GM23248 (cell line): ENCODE data around the gene SCN3A. TPM values are rescaled to one million over a fixed set of nuclear protein-coding genes. Genes with fewer than 3 reads are reported as not detected.

Experiments
- DNase-seq: peaks from one replicate; pipeline ENCODE4 v3.0.0-alpha.2; 2015
- H2AFZ ChIP-seq: fragments of 200-600 bp; sonication (generic); 2 replicates; pipeline ENCODE4 v1.6.1; 2016; ENCODE audit warnings: antibody characterized with exemption
- H3F3A ChIP-seq: fragments of 200-600 bp; sonication (generic); 2 replicates; pipeline ENCODE4 v1.6.1; 2016; ENCODE audit warnings: mild to moderate bottlenecking, antibody characterized with exemption, mixed run types; ENCODE audit not compliant: insufficient read depth
- H3K27ac ChIP-seq: fragments of 200-600 bp; sonication (generic); 2 replicates; pipeline ENCODE4 v1.5.1; 2016; ENCODE audit warnings: mild to moderate bottlenecking
- H3K27me3 ChIP-seq: fragments of 200-600 bp; sonication (generic); replicated peaks from 2 replicates; pipeline ENCODE4 v1.6.1; 2016; ENCODE audit warnings: mild to moderate bottlenecking; ENCODE audit not compliant: insufficient read depth
- H3K36me3 ChIP-seq: fragments of 200-600 bp; sonication (generic); 2 replicates; pipeline ENCODE4 v1.6.1; 2016; ENCODE audit warnings: low read depth, mild to moderate bottlenecking
- H3K4me1 ChIP-seq: fragments of 200-600 bp; sonication (generic); 2 replicates; pipeline ENCODE4 v1.6.1; 2016; ENCODE audit warnings: mild to moderate bottlenecking; ENCODE audit not compliant: insufficient read depth
- H3K4me2 ChIP-seq: fragments of 200-600 bp; sonication (generic); one replicate; pipeline ENCODE4 v1.6.1; 2016; ENCODE audit warnings: mild to moderate bottlenecking; ENCODE audit not compliant: unreplicated experiment
- H3K4me3 ChIP-seq: fragments of 200-600 bp; sonication (generic); 2 replicates; pipeline ENCODE4 v1.5.1; 2016; ENCODE audit warnings: mild to moderate bottlenecking
- H3K79me2 ChIP-seq: fragments of 200-600 bp; sonication (generic); 2 replicates; pipeline ENCODE4 v1.6.1; 2016; ENCODE audit warnings: mild to moderate bottlenecking; ENCODE audit not compliant: insufficient read depth
- H3K9ac ChIP-seq: fragments of 200-600 bp; sonication (generic); 2 replicates; pipeline ENCODE4 v1.6.1; 2016; ENCODE audit warnings: mild to moderate bottlenecking
- H3K9me2 ChIP-seq: fragments of 200-600 bp; sonication (generic); 2 replicates; pipeline ENCODE4 v1.6.1; 2016; ENCODE audit warnings: mixed run types, mild to moderate bottlenecking, moderate library complexity; ENCODE audit not compliant: insufficient read depth
- H3K9me3 ChIP-seq: fragments of 200-600 bp; sonication (generic); one replicate; pipeline ENCODE4 v1.6.1; 2017; ENCODE audit warnings: low read depth
- H4K20me1 ChIP-seq: fragments of 200-600 bp; sonication (generic); 2 replicates; pipeline ENCODE4 v1.6.0; 2016; ENCODE audit not compliant: insufficient read depth
- EZH2 ChIP-seq: fragments of 200-600 bp; sonication (generic); IDR thresholded peaks from 2 replicates; pipeline ENCODE4 v1.6.1; 2018; ENCODE audit warnings: antibody characterized with exemption, mild to moderate bottlenecking; ENCODE audit not compliant: insufficient read depth, poor library complexity, severe bottlenecking
- EZH2phosphoT487 ChIP-seq: fragments of 200-600 bp; sonication (generic); IDR thresholded peaks from 2 replicates; pipeline ENCODE4 v1.6.1; 2018; ENCODE audit warnings: antibody characterized with exemption, moderate library complexity, mild to moderate bottlenecking, low read depth; ENCODE audit not compliant: insufficient read depth
- WGBS, 2 experiments: methylation state at CpG; one replicate each; pipeline ENCODE4 v1.1.6; 2015 to 2017; ENCODE audit warnings: low lambda C conversion rate in 2 of 2, low coverage in 1 of 2; ENCODE audit errors: missing lambda C conversion rate in 2 of 2; 5-methylcytosine and 5-hydroxymethylcytosine counted together
- in situ Hi-C: fragments of 300-500 bp; cut with MboI; formaldehyde crosslinking; loops from 2 replicates; pipeline ENCODE4 v1.15.0; 2020
- polyA plus RNA-seq: library from polyadenylated mRNA; unstranded; fragments of >200 nt; fragmentation: Nextera tagmentation; extraction: Ambion mirVana; gene quantifications from 2 replicates; pipeline ENCODE4 v1.2.1, GENCODE V29; 2016
- total RNA-seq: library from RNA; depleted of rRNA; stranded (reverse); fragments of >200 nt; shearing (Covaris generic); gene quantifications from 2 replicates; pipeline ENCODE4 v1.2.3, GENCODE V29; 2014; rRNA removed

The SCN3A gene
- total and polyA plus RNA-seq, 2 experiments from 2014 or later: 0.11 TPM; not detected in 1

- H3K9ac ChIP-seq: no peak overlapping the region
- H3K4me1 ChIP-seq: no peaks in the 10 kb centered on the region
- TF ChIP-seq EZH2: no peak
- TF ChIP-seq EZH2phosphoT487: no peak
- no peak overlapping the region for H3K27ac ChIP-seq
- H3K9me2 ChIP-seq: no peaks in the 10 kb centered on the region; the same call in 1 of the 2 replicates
- H4K20me1 ChIP-seq: no peaks in the 10 kb centered on the region
- H2AFZ ChIP-seq: no peak overlapping the region
- WGBS, 2 experiments: 53 to 58% methylated on average over 6 of the region's 6 CpGs
- H3F3A ChIP-seq: no peaks in the 10 kb centered on the region
- no peak overlapping the region for H3K4me2 ChIP-seq
- no peaks in the 10 kb centered on the region; the same call in 1 of the 2 replicates for H3K27me3 ChIP-seq
- DNase-seq: no peak
- in situ Hi-C loops: no loop called here
- no peaks in the 10 kb centered on the region for H3K36me3 ChIP-seq
- H3K79me2 ChIP-seq: no peaks in the 10 kb centered on the region
- no peak overlapping the region for H3K4me3 ChIP-seq
- no peaks in the 10 kb centered on the region for H3K9me3 ChIP-seq
Observed at GRCh38 chr2:165055082-165055851, 148.6 kb downstream of the SCN3A start.

DNA sequence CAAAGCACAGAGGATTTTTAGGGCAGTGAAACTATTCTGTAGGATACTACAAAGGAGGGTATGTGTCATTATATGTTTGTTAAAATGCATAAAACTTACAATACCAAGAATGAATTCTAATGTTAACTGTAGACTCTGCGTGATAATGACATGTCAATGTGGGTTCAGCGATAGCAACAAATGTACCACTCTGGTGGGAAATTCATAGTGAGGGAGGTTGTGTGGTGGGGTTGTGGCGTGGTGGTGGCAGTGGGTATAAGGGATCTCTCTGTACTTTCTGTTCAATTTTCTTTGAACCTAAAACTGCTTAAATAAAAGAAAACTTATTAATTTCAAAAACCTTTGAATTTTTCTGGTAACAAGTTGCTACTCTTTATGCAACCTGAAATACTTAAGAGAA is 149.2 kb downstream of the SCN3A start:
- Histone ChIP-seq H3K27ac (no peak overlapping the region), H3K9ac (no peak overlapping the region), H2AFZ (no peak overlapping the region), H3F3A (no peaks in the 10 kb centered on the region), H3K9me2 (no peaks in the 10 kb centered on the region; the same call in 1 of the 2 replicates), H3K36me3 (no peaks in the 10 kb centered on the region), H3K27me3 (no peaks in the 10 kb centered on the region; the same call in 1 of the 2 replicates), H3K4me2 (no peak overlapping the region), H4K20me1 (no peaks in the 10 kb centered on the region), H3K4me1 (no peaks in the 10 kb centered on the region), H3K79me2 (no peaks in the 10 kb centered on the region), H3K9me3 (no peaks in the 10 kb centered on the region), H3K4me3 (no peak overlapping the region)
- in situ Hi-C loops: no loop called here
- DNase-seq: no peak
- no peak for TF ChIP-seq EZH2phosphoT487
- TF ChIP-seq EZH2: no peak
- WGBS, 2 experiments: 70 to 72% methylated on average over 3 of the region's 3 CpGs

GRCh38 chr2:165044505-165045303 is 159.1 kb downstream of the SCN3A start:
- no peak overlapping the region for H2AFZ ChIP-seq
- H3K9ac ChIP-seq: no peak overlapping the region
- H3K9me2 ChIP-seq: no peaks in the 10 kb centered on the region
- H3K4me2 ChIP-seq: no peak overlapping the region
- in situ Hi-C loops: no loop called here
- DNase-seq: no peak
- no peaks in the 10 kb centered on the region for H3K4me1 ChIP-seq
- TF ChIP-seq EZH2phosphoT487 (no peak), EZH2 (no peak)
- no peak overlapping the region for H3K27ac ChIP-seq
- no peaks in the 10 kb centered on the region for H3F3A ChIP-seq
- 45 to 48% methylated on average over 6 of the region's 6 CpGs for WGBS, 2 experiments
- H3K9me3 ChIP-seq: no peaks in the 10 kb centered on the region
- H3K4me3 ChIP-seq: no peak overlapping the region
- no peaks in the 10 kb centered on the region for H3K36me3 ChIP-seq
- no peaks in the 10 kb centered on the region for H4K20me1 ChIP-seq
- H3K79me2 ChIP-seq: no peaks in the 10 kb centered on the region
- H3K27me3 ChIP-seq: no peaks in the 10 kb centered on the region; the same call in 1 of the 2 replicates

Other genes starting within 250 kb of the SCN3A start
- gene SLC38A11, start 248.5 kb downstream of the SCN3A start, total RNA-seq: not detected in 2 replicates
- gene SLC38A11, start 248.5 kb downstream of the SCN3A start, polyA plus RNA-seq: not detected in 2 replicates
- gene SCN2A, start 35.4 kb upstream of the SCN3A start, total RNA-seq: 1.1 and 2.2 TPM in 2 replicates
- gene SCN2A, start 35.4 kb upstream of the SCN3A start, polyA plus RNA-seq: 1.6 and 1.8 TPM in 2 replicates